ENCODE data around the gene SP3. TPM values are rescaled to one million over a fixed set of nuclear protein-coding genes. Genes with fewer than 3 reads are reported as not detected.

Gene SP3
- total RNA-seq, 1 donor: 129 TPM

- no peak overlapping the region for H3K4me3 ChIP-seq (ENCODE audit: low read depth, low read length)
Measured at GRCh38 chr2:173990245-173990644, 25.1 kb upstream of the SP3 start.

GRCh38 chr2:173989884-173990215 is 24.7 kb upstream of the SP3 start:
- TF ChIP-seq CTCF (IDR thresholded peaks at IDR 0.05; ENCODE audit: insufficient read depth, low read depth, low read length): no peak
- H3K4me3 ChIP-seq (ENCODE audit: low read depth, low read length): no peak overlapping the region
- no peak for DNase-seq (ENCODE audit: low read depth)

More at GRCh38 chr2:173990245-173990644, 25.1 kb upstream of the SP3 start:
- no peak for TF ChIP-seq CTCF (IDR thresholded peaks at IDR 0.05; ENCODE audit: insufficient read depth, low read depth, low read length)
- DNase-seq (ENCODE audit: low read depth): no peak

GRCh38 chr2:173989160-173989883 is 24.1 kb upstream of the SP3 start:
- no peak overlapping the region for H3K4me3 ChIP-seq (ENCODE audit: low read depth, low read length)
- DNase-seq (ENCODE audit: low read depth): no peak
- TF ChIP-seq CTCF (IDR thresholded peaks at IDR 0.05; ENCODE audit: insufficient read depth, low read depth, low read length): no peak

GRCh38 chr2:173986805-173987204 is 21.6 kb upstream of the SP3 start:
- peak; percentile 66 for DNase-seq (ENCODE audit: low read depth)
- H3K4me3 ChIP-seq (ENCODE audit: low read depth, low read length): no peak overlapping the region
- no peak for TF ChIP-seq CTCF (IDR thresholded peaks at IDR 0.05; ENCODE audit: insufficient read depth, low read depth, low read length)

GRCh38 chr2:173985605-173985992 is 20.4 kb upstream of the SP3 start:
- TF ChIP-seq CTCF (IDR thresholded peaks at IDR 0.05; ENCODE audit: insufficient read depth, low read depth, low read length): no peak
- H3K4me3 ChIP-seq (ENCODE audit: low read depth, low read length): no peak overlapping the region
- no peak for DNase-seq (ENCODE audit: low read depth)

GRCh38 chr2:173984866-173985604 is 19.9 kb upstream of the SP3 start:
- H3K4me3 ChIP-seq (ENCODE audit: low read depth, low read length): no peak overlapping the region
- TF ChIP-seq CTCF (IDR thresholded peaks at IDR 0.05; ENCODE audit: insufficient read depth, low read depth, low read length): no peak
- DNase-seq (ENCODE audit: low read depth): no peak

Measured in fibroblast of villous mesenchyme (primary cell).